Measurements from ENCODE around the gene AOPEP.

DNA sequence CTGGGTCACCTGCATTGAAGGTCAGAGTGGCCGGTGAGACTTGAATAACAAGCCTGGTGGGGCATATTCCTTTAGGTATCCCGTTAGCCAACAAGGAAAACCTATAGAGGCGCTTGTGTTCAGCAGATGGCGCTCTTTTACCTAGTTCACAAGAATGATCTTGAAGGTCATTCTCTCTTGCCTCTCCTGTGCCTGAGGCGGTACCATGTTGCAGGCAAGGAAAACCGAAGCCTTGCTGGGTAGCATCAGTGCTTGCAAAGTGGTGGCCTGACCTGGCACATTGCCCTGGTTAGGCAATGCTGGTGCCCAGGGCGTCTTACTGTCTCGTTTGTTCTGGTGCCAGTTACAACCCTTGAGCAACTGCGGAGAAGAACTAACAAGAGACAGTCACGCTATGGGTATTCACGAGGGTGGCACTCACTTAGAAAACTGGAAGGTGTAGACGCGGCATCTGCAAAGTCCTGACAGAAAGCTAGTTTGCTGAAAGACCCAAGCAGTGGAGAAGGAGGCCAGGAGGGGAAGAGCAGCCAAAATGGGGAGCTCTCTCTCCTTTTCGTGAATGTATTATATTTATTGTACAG lies 56.7 kb downstream of the AOPEP start:
- TF ChIP-seq, protein P1, sequence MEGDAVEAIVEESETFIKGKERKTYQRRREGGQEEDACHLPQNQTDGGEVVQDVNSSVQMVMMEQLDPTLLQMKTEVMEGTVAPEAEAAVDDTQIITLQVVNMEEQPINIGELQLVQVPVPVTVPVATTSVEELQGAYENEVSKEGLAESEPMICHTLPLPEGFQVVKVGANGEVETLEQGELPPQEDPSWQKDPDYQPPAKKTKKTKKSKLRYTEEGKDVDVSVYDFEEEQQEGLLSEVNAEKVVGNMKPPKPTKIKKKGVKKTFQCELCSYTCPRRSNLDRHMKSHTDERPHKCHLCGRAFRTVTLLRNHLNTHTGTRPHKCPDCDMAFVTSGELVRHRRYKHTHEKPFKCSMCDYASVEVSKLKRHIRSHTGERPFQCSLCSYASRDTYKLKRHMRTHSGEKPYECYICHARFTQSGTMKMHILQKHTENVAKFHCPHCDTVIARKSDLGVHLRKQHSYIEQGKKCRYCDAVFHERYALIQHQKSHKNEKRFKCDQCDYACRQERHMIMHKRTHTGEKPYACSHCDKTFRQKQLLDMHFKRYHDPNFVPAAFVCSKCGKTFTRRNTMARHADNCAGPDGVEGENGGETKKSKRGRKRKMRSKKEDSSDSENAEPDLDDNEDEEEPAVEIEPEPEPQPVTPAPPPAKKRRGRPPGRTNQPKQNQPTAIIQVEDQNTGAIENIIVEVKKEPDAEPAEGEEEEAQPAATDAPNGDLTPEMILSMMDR (IDR thresholded peaks at IDR 0.05), result peak; percentile 50 to 63 (median 58)
- no peak for TF ChIP-seq POLR2A (IDR thresholded peaks at IDR 0.05)
- peak; percentile 48 to 78 (median 58) for TF ChIP-seq POLR2AphosphoS5 (IDR thresholded peaks at IDR 0.05)
- peak in 2 of 4 donors; percentile 4 to 54 for TF ChIP-seq EP300 (IDR thresholded peaks at IDR 0.05)

Data from sigmoid colon (tissue), 4 donors.